PFSK-1 (cell line): ENCODE results near the gene TRIM32.

ENCODE experiments used
- FOXP2 ChIP-seq: optimal IDR thresholded peaks from 2 replicates; pipeline ENCODE3; 2011; ENCODE audit warnings: borderline replicate concordance, control low read depth, inconsistent platforms; ENCODE audit not compliant: insufficient read depth; ENCODE audit errors: extremely low read length, extremely low read depth
- POLR2AphosphoS5 ChIP-seq: IDR thresholded peaks from 2 replicates; pipeline ENCODE4 v1.6.1; 2012; ENCODE audit warnings: low read depth, mild to moderate bottlenecking, control low read depth, low read length, moderate library complexity
- REST ChIP-seq, 2 experiments: IDR thresholded peaks; 2 replicates each; pipeline versions ENCODE4 v1.6.1 to v1.8.0; 2011 to 2012; ENCODE audit warnings: low read depth in 2 of 2, low read length in 2 of 2, control low read depth in 1 of 2, inconsistent platforms in 1 of 2, mild to moderate bottlenecking in 1 of 2, moderate library complexity in 1 of 2; ENCODE audit not compliant: insufficient read depth in 1 of 2
- SIN3A ChIP-seq: IDR thresholded peaks from 2 replicates; pipeline ENCODE4 v1.6.1; 2012; ENCODE audit warnings: mild to moderate bottlenecking, low read length, moderate library complexity, borderline replicate concordance; ENCODE audit not compliant: insufficient read depth
- TAF1 ChIP-seq: IDR thresholded peaks from 2 replicates; pipeline ENCODE4 v1.6.1; 2012; ENCODE audit warnings: low read length, control low read depth, borderline replicate concordance; ENCODE audit not compliant: insufficient read depth

DNA sequence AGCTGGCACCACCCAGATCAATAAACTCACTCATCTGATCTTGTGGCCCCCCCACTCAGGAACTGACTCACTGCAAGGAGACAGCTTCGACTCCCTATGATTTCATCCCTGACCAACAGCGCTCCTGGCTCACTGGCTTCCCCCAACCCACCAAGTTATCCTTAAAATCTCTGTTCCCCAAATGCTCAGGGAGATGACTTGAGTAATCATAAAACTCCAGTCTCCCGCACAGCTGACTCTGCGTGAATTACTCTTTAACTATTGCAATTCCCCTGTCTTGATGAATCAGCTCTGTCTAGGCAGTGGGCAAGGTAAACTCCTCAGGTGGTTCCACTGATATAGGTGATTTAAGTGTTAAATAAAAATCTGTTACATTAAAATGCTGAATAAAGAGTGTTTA is 1.9 kb upstream of the TRIM32 start:
- no peak for TF ChIP-seq POLR2AphosphoS5
- no peak for TF ChIP-seq FOXP2
- no peak for TF ChIP-seq SIN3A
- no peak for TF ChIP-seq REST (IDR thresholded peaks at IDR 0.05; ENCODE audit: insufficient read depth in 1 of 2, low read depth in 2 of 2, low read length in 2 of 2)
- TF ChIP-seq TAF1 = no peak
